Superior temporal gyrus (tissue), 1 donor: ENCODE results near the gene IDE.

Experiments used
- DNase-seq: peaks from one replicate; pipeline ENCODE4 v3.0.0-alpha.2; 2016; ENCODE audit errors: extremely low spot score

The IDE gene

DNA sequence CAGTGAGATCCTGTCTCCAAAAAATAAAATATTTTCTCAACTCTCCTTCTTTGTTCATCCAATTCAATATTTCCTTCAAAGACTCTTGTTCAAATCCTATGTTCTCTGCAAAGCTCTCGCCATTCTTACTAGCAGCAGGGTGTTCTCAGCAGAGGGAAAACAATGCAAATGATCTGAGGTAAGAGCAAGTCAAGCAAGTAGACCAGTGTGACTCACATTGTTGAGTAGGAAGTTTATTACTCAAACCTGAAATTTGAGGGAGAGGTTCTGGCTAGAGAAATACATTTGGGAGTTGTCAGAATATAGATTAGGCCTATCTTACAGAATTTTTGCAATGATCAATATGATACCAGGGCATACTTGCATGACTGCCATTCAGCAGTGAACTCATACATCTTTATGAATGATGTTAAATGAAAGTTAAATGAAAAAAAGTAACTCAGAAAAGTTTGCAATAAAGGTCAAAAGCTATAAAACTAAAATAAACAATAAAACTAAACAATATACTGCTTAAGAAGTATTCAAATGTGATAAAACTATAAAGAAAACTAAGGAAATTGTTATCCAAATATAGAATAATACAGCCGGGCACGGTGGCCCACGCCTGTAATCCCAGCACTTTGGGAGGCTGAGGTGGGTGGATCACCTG is 5.8 kb downstream of the IDE start:
- DNase-seq = no peak

DNA sequence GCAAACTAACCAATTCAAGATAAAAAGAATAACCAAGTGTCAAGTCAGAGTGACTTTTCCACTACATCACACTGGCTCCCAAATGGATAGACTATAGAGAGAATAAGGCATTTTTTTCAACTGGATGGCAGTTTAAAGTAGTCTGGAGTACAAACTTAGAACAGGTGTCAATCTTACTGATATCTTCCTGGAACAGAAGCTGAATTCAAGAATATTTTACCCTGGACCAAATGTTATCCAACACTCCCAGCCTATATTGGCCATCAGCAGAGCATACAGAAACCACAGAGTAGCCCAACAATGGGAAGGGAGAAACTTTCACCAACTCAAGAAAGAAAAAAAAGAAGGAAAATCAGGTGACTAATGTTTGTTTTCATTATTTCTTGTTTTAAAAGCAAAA is 11.5 kb downstream of the IDE start:
- no peak for DNase-seq

DNA sequence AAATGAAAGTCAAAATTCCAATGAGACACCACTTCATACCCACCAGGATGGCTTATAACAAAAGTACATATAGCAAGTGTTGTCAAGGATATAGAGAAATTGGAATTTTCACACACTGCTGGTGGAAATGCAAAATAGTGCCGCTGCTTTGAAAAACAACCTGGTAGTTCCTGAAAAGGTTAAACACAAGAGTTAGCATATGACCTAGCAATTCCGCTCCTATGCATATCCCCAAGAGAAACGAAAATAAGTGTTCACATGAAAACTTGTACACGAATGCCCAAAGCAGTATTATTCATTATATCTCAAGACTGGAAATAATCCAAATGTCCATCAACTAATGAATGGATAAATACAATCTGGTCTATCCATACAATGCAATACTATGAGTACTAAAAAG is 14.8 kb downstream of the IDE start:
- no peak for DNase-seq

DNA sequence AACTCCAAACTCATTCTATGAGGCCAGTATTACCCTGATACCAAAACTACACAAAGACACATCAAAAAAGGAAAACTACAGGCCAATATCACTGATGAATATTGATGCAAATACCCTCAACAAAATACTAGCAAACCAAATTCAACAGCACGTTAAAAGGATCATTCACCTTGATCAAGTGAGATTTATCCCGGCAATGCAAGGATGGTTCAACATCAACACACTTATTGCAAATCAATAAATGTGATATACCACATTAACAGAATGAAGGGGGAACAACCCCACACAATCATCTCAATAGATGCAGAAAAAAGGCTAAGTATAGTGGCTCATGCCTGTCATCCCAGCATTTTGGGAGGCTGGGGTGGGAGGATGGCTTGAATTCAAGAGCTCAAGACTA is 19.9 kb downstream of the IDE start:
- DNase-seq = no peak

DNA sequence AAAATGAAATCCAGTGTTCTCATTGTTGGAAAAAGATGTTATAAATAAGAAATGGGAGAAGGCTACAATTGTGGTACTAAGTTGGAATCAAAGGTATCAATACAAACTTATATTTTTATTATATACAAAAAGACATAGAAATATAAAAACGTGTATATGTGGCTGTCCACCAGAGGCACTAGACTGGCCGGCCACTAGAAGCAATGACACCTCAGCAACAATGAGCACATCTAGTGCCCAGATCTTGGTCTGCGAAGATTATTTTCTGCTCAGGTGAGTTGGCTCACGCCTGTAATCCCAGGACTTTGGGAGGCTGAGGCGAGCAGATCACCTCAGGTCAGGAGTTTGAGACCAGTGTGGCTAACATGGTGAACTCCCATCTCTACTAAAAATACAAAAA is 21.6 kb downstream of the IDE start:
- DNase-seq = no peak

DNA sequence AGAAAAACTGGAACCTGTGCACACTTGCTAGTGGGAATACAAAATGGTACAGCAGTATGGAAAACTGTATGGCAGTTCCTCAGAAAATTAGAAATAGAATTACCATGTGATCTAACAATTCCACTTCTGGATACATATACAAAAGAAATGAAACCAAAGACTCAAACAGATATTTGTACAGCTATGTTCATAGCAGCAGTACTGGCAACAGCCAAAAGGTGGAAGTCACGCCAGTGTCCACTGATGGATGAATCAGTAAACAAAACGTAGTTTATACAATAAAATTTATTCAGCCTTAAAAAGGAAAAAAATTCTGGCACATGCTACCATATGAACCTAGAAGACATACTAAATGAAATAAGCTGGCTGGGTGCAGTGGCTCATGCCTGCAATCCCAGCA is 23.0 kb downstream of the IDE start:
- no peak for DNase-seq

DNA sequence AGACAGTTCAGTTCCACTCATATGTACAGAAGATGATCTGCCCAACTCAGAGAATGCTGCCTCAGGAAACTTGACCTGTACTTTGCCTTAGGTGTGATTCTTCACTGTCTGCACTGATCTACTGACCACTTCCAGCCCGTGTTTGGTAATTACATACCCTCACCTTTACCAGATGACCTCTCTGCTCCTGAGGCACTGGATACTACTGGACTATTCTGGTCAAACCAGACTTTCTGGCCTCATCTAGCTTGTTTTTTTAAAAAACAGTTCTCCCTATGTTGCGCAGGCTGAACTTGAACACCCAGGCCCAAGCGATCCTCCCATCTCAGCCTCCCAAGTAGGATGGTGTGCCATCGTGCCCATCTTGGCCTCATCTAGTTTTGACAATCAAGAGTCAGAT is 26.2 kb downstream of the IDE start:
- DNase-seq = no peak

DNA sequence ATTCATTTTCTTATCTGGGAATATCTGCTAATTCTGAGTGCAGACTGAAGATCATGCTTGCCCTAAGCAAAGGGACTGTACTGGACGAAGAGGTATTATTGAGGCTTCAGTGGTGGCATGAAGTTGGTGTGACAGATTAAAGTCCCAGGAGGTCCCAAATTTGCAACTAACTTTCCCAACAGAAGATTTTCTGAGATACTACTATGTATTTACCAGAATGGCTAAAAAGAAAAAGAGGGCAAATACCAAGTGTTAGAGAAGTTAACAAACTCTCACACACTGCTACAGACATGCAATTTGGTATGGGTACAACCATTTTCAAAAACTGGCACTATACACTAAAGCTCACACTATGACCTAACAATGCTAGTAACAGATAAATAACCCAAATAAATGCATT is 28.3 kb downstream of the IDE start:
- DNase-seq = no peak

DNA sequence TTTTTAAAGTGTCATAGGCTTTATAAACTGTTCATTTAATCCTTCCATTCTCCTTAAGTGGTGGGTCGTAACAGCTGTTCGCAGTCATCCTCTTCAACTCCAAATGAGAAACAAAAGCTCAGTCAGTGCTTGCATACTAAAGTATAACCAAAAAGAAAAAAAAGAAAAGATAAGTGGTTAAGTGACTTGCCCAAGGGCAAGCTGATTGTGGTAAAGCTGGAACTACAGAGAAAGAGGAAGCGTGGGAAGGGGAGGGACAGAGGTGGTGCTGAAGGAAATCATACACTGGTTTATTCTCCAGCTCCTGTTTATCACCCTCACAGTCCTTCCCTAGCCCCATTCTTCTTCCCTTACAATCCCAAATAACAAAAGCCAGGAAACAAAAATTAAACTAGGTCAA is 29.6 kb downstream of the IDE start:
- DNase-seq = no peak

DNA sequence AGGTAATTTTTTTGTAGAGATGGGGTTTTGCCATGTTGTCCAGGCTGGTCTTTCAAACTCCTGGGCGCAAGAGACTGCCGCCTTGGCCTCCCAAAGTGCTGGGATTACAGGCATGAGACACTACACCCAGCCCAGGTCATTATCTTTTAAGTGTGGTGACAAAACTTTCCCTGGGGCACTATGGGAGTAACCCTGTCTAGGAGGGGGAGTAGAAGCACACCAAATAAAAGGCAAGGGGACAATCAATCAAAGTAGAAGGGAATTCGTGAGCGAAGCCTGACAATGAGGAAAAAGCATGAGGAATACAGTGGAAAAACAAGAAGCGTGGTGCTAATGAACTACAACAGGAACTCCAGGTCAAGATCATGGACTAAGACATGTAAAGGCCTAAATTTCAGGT is 31.4 kb downstream of the IDE start:
- no peak for DNase-seq

DNA sequence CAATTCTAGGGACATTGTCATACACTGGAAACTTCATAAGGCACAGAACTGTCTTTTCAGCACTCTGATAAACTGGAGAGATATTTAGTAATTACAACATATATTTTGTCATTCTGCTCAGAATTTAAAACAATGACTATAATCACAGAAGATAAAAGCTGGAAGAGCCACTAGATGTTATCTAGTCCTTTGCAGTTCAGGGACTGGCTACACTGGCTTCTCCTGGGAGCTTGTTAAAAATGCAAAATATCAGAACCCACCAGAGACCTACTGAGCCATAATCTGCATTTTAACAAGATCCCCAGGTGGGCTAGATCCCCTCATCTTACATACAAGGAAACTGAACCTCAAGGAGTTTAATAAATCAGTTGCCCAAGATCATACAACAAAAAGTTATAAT is 32.3 kb downstream of the IDE start:
- no peak for DNase-seq

DNA sequence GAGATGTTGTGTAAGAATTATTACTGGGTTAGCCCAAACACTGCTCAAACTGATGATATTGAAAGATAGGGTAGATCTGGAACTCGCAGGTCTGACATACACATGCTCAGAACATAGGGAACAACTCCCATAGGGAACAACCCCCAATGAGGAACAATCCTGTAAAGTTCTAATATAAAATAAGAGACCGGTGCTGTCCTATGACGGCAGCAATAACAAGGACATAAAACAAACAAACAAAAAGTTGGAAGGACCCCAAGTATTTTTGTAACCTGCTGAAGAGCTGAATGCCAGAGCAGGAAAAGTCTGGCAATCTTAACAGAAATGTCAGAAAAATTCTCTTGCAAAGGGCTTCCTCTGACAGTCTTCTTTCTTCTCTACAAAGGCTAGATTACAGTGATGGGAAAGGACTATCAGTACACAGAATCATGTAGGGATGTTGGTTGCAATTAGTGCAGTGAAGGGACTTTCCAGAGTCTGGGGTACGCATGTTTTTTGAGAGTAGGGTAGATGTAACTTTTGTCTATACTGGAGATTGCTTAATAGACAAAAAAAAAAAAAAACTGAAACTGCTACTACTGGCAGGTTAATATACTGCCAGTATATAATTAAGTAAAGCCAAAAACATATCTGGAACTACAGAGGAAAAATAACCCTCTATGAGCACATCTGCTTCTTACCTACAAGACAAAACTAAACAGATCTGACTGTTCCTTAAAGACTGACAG is 35.5 kb downstream of the IDE start:
- DNase-seq = no peak

DNA sequence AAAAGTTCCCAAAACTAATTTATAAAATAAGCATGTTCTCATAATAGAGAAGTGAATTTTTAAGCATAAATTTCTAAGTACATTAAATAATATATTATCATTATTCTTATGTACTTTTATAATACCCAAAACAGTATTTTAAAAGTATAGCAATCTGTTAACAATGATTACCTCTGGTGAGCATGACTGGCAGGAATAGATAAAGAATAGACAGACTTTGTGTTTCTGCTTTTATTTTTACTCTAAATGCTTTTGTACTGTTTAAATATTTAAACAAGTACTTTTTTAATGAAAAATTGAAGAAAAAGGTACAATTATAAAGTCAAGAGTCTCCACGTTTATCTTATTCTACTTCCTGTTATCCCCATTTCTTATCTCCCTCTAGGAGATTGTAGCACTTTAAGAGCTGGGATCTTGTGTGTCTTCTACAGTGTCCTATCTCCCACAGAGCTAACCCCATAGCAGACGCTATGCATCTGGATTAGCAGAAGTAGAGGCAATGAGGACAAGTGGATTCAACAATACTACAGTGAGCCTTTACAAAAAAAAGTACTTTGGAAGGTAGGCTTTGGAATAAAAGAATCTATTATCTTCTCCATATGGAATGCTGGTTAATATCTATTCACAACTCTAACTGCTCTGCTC is 42.9 kb downstream of the IDE start:
- no peak for DNase-seq

DNA sequence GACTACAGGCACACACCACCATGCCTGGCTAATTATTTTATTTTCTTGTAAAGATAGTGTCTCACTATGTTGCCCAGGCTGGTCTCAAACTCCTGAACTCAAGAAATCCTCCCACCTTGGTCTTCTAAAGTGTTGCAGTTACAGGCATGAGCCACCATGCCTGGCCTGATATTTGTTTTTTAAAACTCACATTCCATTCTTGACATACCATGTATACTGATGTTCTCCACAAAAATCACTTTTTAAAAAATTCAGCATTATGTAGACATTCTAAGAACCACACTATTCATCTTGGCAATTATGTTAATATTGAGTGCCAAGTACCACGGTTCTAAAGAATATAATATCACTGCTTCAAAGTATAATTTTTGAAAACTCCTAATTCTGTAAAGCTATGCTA is 43.5 kb downstream of the IDE start:
- DNase-seq = no peak

DNA sequence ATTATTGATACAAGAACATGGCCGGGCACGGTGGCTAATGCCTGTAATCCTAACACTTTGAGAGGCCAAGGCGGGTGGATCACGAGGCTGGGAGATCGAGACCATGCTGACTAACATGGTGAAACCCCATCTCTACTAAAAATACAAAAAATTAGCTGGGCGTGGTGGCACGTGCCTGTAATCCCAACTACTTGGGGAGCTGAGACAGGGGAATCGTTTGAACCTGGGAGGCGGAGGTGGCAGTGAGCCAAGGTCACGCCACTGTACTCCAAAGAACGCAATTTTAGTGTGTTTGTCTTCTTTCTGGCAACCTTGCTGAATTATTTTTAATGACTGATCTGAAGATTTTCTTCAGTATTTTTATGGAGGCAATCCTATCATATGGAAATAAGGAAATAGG is 46.2 kb downstream of the IDE start:
- no peak for DNase-seq

DNA sequence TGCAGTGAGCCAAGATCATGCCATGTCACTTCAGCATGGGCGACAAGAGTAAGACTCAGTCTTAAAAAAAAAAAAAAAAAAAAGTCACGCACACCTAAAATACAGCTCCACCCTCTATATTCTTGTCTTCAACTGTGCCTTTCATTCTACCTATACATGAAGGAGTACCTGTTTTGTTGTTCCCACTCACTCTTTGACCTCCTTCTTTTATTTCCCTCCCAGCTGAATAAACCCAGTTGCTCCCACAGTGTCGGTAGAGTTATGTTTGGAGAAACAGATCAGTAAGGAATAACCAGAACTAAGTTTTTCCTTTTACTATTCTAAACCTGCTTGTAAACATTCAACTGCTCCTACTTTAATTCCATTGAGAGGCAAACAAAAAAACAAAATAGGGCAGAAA is 50.3 kb downstream of the IDE start:
- no peak for DNase-seq

DNA sequence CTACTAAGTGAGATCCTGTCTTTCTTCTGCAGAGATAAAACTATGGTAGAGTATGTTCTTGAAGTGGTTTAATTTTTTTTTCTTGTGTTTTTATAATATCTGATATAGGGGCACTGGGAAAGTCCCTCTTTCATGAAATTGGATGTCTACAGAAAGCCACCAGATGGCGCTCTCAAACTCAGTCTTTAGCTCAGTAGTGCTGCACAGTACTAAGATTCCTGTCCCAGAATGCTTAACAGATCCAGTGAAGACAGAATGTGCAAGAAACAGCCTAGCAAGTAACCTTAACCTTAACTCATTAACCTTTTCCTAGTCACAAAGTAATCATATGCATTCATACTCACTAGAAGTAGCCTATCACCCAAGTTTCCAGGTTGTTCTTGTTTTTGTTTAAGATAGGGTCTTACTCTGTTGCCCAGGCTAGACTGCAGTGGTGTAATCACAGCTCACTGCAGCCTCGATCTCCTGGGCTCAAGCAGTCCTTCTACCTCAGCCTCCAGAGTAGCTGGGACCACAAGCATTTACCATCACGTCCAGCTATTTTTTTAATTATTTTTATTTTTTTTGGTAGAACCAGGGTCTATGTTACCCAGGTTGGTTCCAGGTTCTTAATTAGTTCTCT is 56.7 kb downstream of the IDE start:
- peak; percentile 94 for DNase-seq

DNA sequence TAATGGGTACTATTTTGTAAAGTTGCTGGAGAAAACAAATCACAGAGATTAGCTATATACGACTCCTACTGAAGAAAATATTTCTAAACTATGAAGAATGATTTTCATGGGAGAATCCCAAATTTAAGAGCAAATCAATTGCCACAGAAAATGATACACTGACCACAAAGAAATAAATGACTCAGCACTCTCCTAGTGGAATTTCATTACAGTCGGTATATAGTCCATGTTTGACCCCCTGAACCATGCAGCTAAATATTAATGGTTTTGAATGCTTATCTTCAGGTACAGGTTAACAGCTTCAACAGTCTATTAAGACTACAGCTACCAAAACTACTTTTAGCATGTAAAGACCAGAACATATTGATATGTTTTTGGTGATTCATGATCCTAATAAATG is 65.0 kb downstream of the IDE start:
- DNase-seq = no peak

DNA sequence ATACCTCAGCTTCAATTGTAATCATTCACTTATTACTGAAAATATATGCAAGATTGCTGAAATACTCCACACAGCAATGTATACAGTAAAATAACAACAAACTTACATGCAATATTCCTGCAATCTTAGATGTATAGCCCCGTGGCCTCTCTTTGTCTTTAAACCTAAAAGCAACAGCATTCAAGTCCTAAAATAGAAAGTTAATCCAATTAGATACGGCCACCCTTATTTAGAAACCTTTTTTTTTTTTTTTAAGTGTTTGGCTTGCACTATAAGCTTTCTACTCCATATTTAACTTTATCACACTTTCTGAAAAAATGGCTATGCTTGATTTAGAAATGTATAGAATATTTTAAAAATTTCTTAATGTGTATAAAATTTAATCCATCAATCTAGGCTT is 67.6 kb downstream of the IDE start:
- DNase-seq = peak; percentile 6

DNA sequence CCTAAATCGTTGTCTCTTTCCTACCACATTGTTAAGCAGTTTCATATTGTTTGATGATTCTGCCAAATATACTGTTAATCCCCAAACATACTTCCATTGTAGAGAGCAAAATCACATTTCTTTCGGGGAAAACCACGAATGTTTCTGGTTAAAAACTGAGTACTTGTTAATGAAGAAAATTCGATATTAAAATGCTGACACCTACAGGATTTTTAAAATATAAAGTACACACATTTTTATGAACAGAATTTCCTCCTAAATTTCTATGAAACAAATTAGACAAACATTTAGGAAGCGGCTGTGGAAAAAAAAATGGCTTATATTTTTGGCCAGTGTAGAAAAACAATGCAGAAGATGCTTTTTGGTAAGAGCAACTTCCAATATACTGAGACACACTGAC is 68.8 kb downstream of the IDE start:
- DNase-seq = peak; percentile 3

DNA sequence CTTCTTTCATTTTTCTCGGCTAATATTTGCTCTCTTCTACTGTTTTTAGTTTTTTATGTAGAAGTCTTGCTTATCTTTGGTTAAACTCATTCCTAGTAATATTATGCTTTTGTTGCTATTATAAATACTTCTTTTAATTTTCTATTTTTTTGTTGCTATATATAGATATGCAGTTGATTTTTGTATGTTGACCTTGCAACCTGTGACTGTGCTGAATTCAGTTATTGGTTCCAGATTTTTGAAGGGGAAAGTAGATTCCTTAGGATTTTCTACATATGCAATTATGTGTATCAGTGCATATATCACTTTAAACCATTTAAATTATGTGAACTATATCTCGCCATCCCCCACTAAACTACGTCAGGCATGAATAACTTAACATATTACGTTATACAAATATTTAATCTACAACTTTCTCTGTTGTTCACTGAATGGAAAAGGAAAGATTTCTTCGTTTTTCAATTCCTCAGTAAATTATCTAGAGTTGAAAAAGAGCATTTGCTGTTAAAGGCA is 71.5 kb downstream of the IDE start:
- DNase-seq = no peak

DNA sequence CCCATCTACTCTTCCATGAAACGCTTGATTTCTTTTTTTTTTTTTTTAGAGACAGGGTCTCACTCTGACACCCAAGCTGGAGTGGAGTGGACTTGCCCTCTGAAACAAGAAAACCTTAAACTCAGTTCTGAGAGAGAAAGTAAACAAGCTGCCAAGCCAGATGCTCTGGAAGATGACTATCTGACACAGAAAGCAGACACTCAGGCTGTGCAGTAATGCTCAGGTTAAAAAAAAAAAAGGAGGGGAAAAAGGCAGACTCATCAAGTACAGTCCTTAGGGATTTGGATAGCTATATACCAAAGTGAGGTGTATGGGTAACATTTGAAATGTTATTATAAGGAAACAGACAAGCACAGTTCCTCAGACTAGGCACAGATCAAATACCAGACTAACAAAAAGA is 80.5 kb downstream of the IDE start:
- no peak for DNase-seq

DNA sequence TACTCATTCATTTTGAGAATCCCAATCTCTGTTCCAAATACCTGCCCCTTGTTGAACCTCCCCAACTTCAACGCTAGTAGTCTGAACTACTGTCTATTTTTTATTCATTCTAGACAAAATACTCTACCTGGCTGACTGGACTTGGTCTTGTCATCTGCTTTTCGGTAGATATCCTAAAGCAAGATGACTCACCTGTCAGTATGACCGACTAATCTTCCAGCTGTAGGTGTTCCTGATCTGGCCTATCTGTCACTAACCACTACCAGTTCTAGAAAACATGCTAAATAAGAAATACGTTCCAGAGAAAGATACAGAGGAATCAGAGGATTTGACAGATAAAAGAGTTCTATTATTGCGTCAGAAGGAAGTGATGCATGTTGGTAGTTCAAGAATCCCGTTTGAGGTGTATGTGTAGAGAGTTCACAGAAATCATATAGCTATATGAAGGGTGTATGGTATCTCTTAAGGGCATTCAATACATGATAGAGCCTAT is 81.1 kb downstream of the IDE start:
- no peak for DNase-seq
